ENCODE results near the gene LHPP.

Gene LHPP

GRCh38 chr10:124462348-124462695 lies 699 bp downstream of the LHPP start:
- Histone ChIP-seq H3F3A (ENCODE audit: insufficient read depth, low read length) (0 out of 2 replicates have a peak, but pooled peaks cover 3% of the 10 kb centered on the region), H4K20me1 (ENCODE audit: insufficient read depth, low read length) (no peaks in the 10 kb centered on the region), H3K27ac (ENCODE audit: low read depth, low read length, poor library complexity, severe bottlenecking) (no peak overlapping the region), H3K4me2 (ENCODE audit: low read length) (peak overlapping the region; percentile 72), H3K9me3 (ENCODE audit: low read length) (no peaks in the 10 kb centered on the region), H3K27me3 (ENCODE audit: insufficient read depth, low read length) (no peaks in the 10 kb centered on the region), H3K79me2 (ENCODE audit: insufficient read depth, low read length) (no peaks in the 10 kb centered on the region), H3K9ac (ENCODE audit: low read length) (peak overlapping the region; percentile 62), H3K9me2 (ENCODE audit: low read depth, low read length) (no peaks in the 10 kb centered on the region), H3K4me1 (ENCODE audit: insufficient read depth, low read length, severe bottlenecking) (peaks cover 43% of the 10 kb centered on the region), H3K36me3 (ENCODE audit: insufficient read depth, low read length) (no peaks in the 10 kb centered on the region), H3K4me3 (ENCODE audit: low read depth, low read length, poor library complexity, severe bottlenecking) (peak overlapping the region; percentile 73), H2AFZ (ENCODE audit: low read length) (no peak overlapping the region)
- TF ChIP-seq EZH2 (IDR thresholded peaks at IDR 0.05; ENCODE audit: borderline replicate concordance, low read length): no peak
- no peak for TF ChIP-seq CTCF (IDR thresholded peaks at IDR 0.05; ENCODE audit: low read length)

- peak overlapping the region; percentile 21; the same call in 1 of the 2 replicates for H3K9ac ChIP-seq (ENCODE audit: low read length)
- H3K4me3 ChIP-seq (ENCODE audit: low read depth, low read length, poor library complexity, severe bottlenecking): peak overlapping the region; percentile 32
- H3K4me2 ChIP-seq (ENCODE audit: low read length): peak overlapping the region; percentile 48; the same call in 1 of the 2 replicates
- H4K20me1 ChIP-seq (ENCODE audit: insufficient read depth, low read length): no peaks in the 10 kb centered on the region
- H2AFZ ChIP-seq (ENCODE audit: low read length): no peak overlapping the region
- H3K36me3 ChIP-seq (ENCODE audit: insufficient read depth, low read length): no peaks in the 10 kb centered on the region; the same call in 1 of the 2 replicates
- H3K27me3 ChIP-seq (ENCODE audit: insufficient read depth, low read length): no peaks in the 10 kb centered on the region
- TF ChIP-seq CTCF (IDR thresholded peaks at IDR 0.05; ENCODE audit: low read length) (no peak), EZH2 (IDR thresholded peaks at IDR 0.05; ENCODE audit: borderline replicate concordance, low read length) (no peak)
- peaks cover 48% of the 10 kb centered on the region for H3K4me1 ChIP-seq (ENCODE audit: insufficient read depth, low read length, severe bottlenecking)
- H3K27ac ChIP-seq (ENCODE audit: low read depth, low read length, poor library complexity, severe bottlenecking): peak overlapping the region; percentile 84
- no peaks in the 10 kb centered on the region for H3K79me2 ChIP-seq (ENCODE audit: insufficient read depth, low read length)
- H3K9me3 ChIP-seq (ENCODE audit: low read length): no peaks in the 10 kb centered on the region
- 0 out of 2 replicates have a peak, but pooled peaks cover 3% of the 10 kb centered on the region for H3F3A ChIP-seq (ENCODE audit: insufficient read depth, low read length)
- no peaks in the 10 kb centered on the region for H3K9me2 ChIP-seq (ENCODE audit: low read depth, low read length)
Measured at GRCh38 chr10:124464028-124464965, 2.7 kb downstream of the LHPP start.

- peak overlapping the region; percentile 48 for H3K4me2 ChIP-seq (ENCODE audit: low read length)
- no peak for TF ChIP-seq EZH2 (IDR thresholded peaks at IDR 0.05; ENCODE audit: borderline replicate concordance, low read length)
- no peak for TF ChIP-seq CTCF (IDR thresholded peaks at IDR 0.05; ENCODE audit: low read length)
- peak overlapping the region; percentile 46; the same call in 1 of the 2 replicates for H3K9ac ChIP-seq (ENCODE audit: low read length)
- peak overlapping the region; percentile 84 for H3K27ac ChIP-seq (ENCODE audit: low read depth, low read length, poor library complexity, severe bottlenecking)
- no peaks in the 10 kb centered on the region for H3K27me3 ChIP-seq (ENCODE audit: insufficient read depth, low read length)
- H3K36me3 ChIP-seq (ENCODE audit: insufficient read depth, low read length): no peaks in the 10 kb centered on the region; the same call in 1 of the 2 replicates
- H3K9me2 ChIP-seq (ENCODE audit: low read depth, low read length): no peaks in the 10 kb centered on the region
- H3K4me3 ChIP-seq (ENCODE audit: low read depth, low read length, poor library complexity, severe bottlenecking): peak overlapping the region; percentile 32
- 0 out of 2 replicates have a peak, but pooled peaks cover 3% of the 10 kb centered on the region for H3F3A ChIP-seq (ENCODE audit: insufficient read depth, low read length)
- no peaks in the 10 kb centered on the region for H3K79me2 ChIP-seq (ENCODE audit: insufficient read depth, low read length)
- H4K20me1 ChIP-seq (ENCODE audit: insufficient read depth, low read length): no peaks in the 10 kb centered on the region
- peaks cover 48% of the 10 kb centered on the region for H3K4me1 ChIP-seq (ENCODE audit: insufficient read depth, low read length, severe bottlenecking)
- H3K9me3 ChIP-seq (ENCODE audit: low read length): no peaks in the 10 kb centered on the region
- H2AFZ ChIP-seq (ENCODE audit: low read length): no peak overlapping the region
Measured at GRCh38 chr10:124465003-124465776, 3.6 kb downstream of the LHPP start.
